Vagina (tissue), 2 donors: ENCODE results near the gene RPA3. TPM values are rescaled to one million over a fixed set of nuclear protein-coding genes. Genes with fewer than 3 reads are reported as not detected.

Experiments
- DNase-seq, 2 donors: peaks; one replicate each; pipeline ENCODE4 v3.0.0-alpha.2; 2017; ENCODE audit errors: extremely low spot score in 2 of 2
- H3K27ac ChIP-seq: fragments of 200-600 bp; sonication (generic); one replicate; pipeline ENCODE4 v1.5.1; 2019
- H3K27me3 ChIP-seq: fragments of 200-600 bp; sonication (generic); one replicate; pipeline ENCODE4 v1.5.1; 2019
- H3K36me3 ChIP-seq, 2 donors: fragments of 200-600 bp; sonication (generic); one replicate each; pipeline ENCODE4 v1.5.1; 2017 to 2019
- H3K4me1 ChIP-seq: fragments of 200-600 bp; sonication (generic); one replicate; pipeline ENCODE4 v1.5.1; 2019
- H3K4me3 ChIP-seq, 2 donors: fragments of 200-600 bp; sonication (generic); 1 replicate in 1 of 2; 2 replicates in 1 of 2; pipeline ENCODE4 v1.5.1; 2016 to 2019
- H3K9me3 ChIP-seq: fragments of 200-600 bp; sonication (generic); one replicate; pipeline ENCODE4 v1.5.1; 2019
- CTCF ChIP-seq, 3 experiments: fragments of 450-650 bp in 2 of 3; fragments of 200-600 bp in 1 of 3; sonication (generic) in 1 of 3; IDR thresholded peaks; one replicate each; pipeline ENCODE4 v1.5.1; 2017 to 2019; ENCODE audit warnings: antibody characterized with exemption in 3 of 3, mild to moderate bottlenecking in 2 of 3, moderate library complexity in 2 of 3
- POLR2A ChIP-seq, 2 donors: fragments of 450-650 bp; IDR thresholded peaks; one replicate each; pipeline ENCODE4 v1.6.1; 2017; ENCODE audit warnings: antibody characterized with exemption in 2 of 2, mild to moderate bottlenecking in 2 of 2, moderate library complexity in 2 of 2
- POLR2AphosphoS5 ChIP-seq, 2 donors: sonication (generic); formaldehyde crosslinking; IDR thresholded peaks; one replicate each; pipeline ENCODE4 v1.9.0; 2017; ENCODE audit warnings: antibody characterized with exemption in 2 of 2, mild to moderate bottlenecking in 2 of 2, low read depth in 1 of 2; ENCODE audit not compliant: insufficient read depth in 1 of 2
- intact Hi-C: fragments of 100-400 bp; cut with DNase I; formaldehyde crosslinking; loops from one replicate; pipeline ENCODE4 v1.15.1; 2023
- total RNA-seq: library from RNA; depleted of rRNA; stranded (reverse); fragments of >200 nt; gene quantifications from one replicate; pipeline ENCODE4 v1.2.3, GENCODE V29; 2016

The RPA3 gene
- total RNA-seq, 1 donor from 2014 or later = 12.3 TPM

GRCh38 chr7:7750571-7751242, 32.3 kb upstream of the RPA3 start:
- Histone ChIP-seq H3K27ac (no peak overlapping the region), H3K4me3 (no peak overlapping the region), H3K36me3 (no peaks in the 10 kb centered on the region), H3K4me1 (peaks cover 4% of the 10 kb centered on the region), H3K9me3 (no peaks in the 10 kb centered on the region), H3K27me3 (no peaks in the 10 kb centered on the region)
- DNase-seq = no peak
- no peak for TF ChIP-seq POLR2A (IDR thresholded peaks at IDR 0.05)
- no peak for TF ChIP-seq POLR2AphosphoS5 (IDR thresholded peaks at IDR 0.05; ENCODE audit: insufficient read depth in 1 of 2, low read depth in 1 of 2)
- TF ChIP-seq CTCF (IDR thresholded peaks at IDR 0.05) = no peak
- intact Hi-C loops = no loop called here

GRCh38 chr7:7746458-7746857, 28.1 kb upstream of the RPA3 start:
- intact Hi-C loops = no loop called here
- H3K27me3 ChIP-seq = no peaks in the 10 kb centered on the region
- DNase-seq = no peak
- peaks cover 4% of the 10 kb centered on the region for H3K4me1 ChIP-seq
- TF ChIP-seq POLR2A (IDR thresholded peaks at IDR 0.05) (no peak), CTCF (IDR thresholded peaks at IDR 0.05) (no peak), POLR2AphosphoS5 (IDR thresholded peaks at IDR 0.05; ENCODE audit: insufficient read depth in 1 of 2, low read depth in 1 of 2) (no peak)
- no peak overlapping the region for H3K27ac ChIP-seq
- no peaks in the 10 kb centered on the region for H3K9me3 ChIP-seq
- H3K36me3 ChIP-seq = no peaks in the 10 kb centered on the region
- H3K4me3 ChIP-seq = no peak overlapping the region

- H3K27ac ChIP-seq = no peak overlapping the region
- H3K4me3 ChIP-seq = no peak overlapping the region
- H3K9me3 ChIP-seq = no peaks in the 10 kb centered on the region
- peaks cover 4% of the 10 kb centered on the region for H3K4me1 ChIP-seq
- intact Hi-C loops = no loop called here
- H3K36me3 ChIP-seq = no peaks in the 10 kb centered on the region
- H3K27me3 ChIP-seq = no peaks in the 10 kb centered on the region
- no peak for DNase-seq
- TF ChIP-seq POLR2AphosphoS5 (IDR thresholded peaks at IDR 0.05; ENCODE audit: insufficient read depth in 1 of 2, low read depth in 1 of 2) (no peak), POLR2A (IDR thresholded peaks at IDR 0.05) (no peak), CTCF (IDR thresholded peaks at IDR 0.05) (no peak)
Measured at GRCh38 chr7:7745966-7746365, 27.6 kb upstream of the RPA3 start.

- H3K4me3 ChIP-seq = no peak overlapping the region
- H3K27ac ChIP-seq = no peak overlapping the region
- H3K27me3 ChIP-seq = no peaks in the 10 kb centered on the region
- TF ChIP-seq POLR2A (IDR thresholded peaks at IDR 0.05) (no peak), CTCF (IDR thresholded peaks at IDR 0.05) (no peak), POLR2AphosphoS5 (IDR thresholded peaks at IDR 0.05; ENCODE audit: insufficient read depth in 1 of 2, low read depth in 1 of 2) (no peak)
- DNase-seq = no peak
- no peaks in the 10 kb centered on the region for H3K36me3 ChIP-seq
- peaks cover 4% of the 10 kb centered on the region for H3K4me1 ChIP-seq
- intact Hi-C loops = no loop called here
- no peaks in the 10 kb centered on the region for H3K9me3 ChIP-seq
Measured at GRCh38 chr7:7745258-7745657, 26.9 kb upstream of the RPA3 start.

- Histone ChIP-seq H3K4me3 (no peak overlapping the region), H3K4me1 (peaks cover 16% of the 10 kb centered on the region)
- no peak for TF ChIP-seq POLR2A (IDR thresholded peaks at IDR 0.05)
Measured at GRCh38 chr7:7742223-7742622, 23.8 kb upstream of the RPA3 start.

More at GRCh38 chr7:7742223-7742622, 23.8 kb upstream of the RPA3 start:
- H3K9me3 ChIP-seq = no peaks in the 10 kb centered on the region
- intact Hi-C loops = no loop called here
- no peaks in the 10 kb centered on the region for H3K27me3 ChIP-seq
- H3K27ac ChIP-seq = no peak overlapping the region
- no peaks in the 10 kb centered on the region for H3K36me3 ChIP-seq
- DNase-seq = no peak
